Neutrophil (primary cell): ENCODE measurements around the gene GALNT13.

Experiments used
- H3K27ac ChIP-seq: fragments of 200-600 bp; sonication (generic); 2 replicates; pipeline ENCODE4 v1.5.1; 2016; ENCODE audit warnings: mild to moderate bottlenecking, moderate library complexity
- H3K27me3 ChIP-seq: fragments of 200-600 bp; sonication (generic); 2 replicates; pipeline ENCODE4 v1.6.0; 2016; ENCODE audit warnings: mild to moderate bottlenecking
- H3K36me3 ChIP-seq: fragments of 200-600 bp; sonication (generic); 2 replicates; pipeline ENCODE4 v1.5.1; 2017
- H3K4me1 ChIP-seq, 2 experiments: fragments of 200-600 bp in 1 of 2; sonication (generic) in 1 of 2; 1 replicate in 1 of 2; 2 replicates in 1 of 2; pipeline versions ENCODE4 v1.5.1 to v1.6.1; 2013 to 2016; ENCODE audit warnings: low read depth in 1 of 2, low read length in 1 of 2, mild to moderate bottlenecking in 1 of 2, moderate library complexity in 1 of 2; ENCODE audit not compliant: control insufficient read depth in 1 of 2, insufficient read depth in 1 of 2
- H3K4me3 ChIP-seq, 2 experiments: fragments of 200-600 bp in 1 of 2; sonication (generic) in 1 of 2; 1 replicate in 1 of 2; 2 replicates in 1 of 2; pipeline ENCODE4 v1.5.1; 2013 to 2016; ENCODE audit warnings: low read depth in 1 of 2, low read length in 1 of 2, mild to moderate bottlenecking in 1 of 2, moderate library complexity in 1 of 2
- H3K9me3 ChIP-seq: fragments of 200-600 bp; sonication (generic); 2 replicates; pipeline ENCODE4 v1.5.1; 2016
- TF ChIP-seq, protein P1 (sequence below): fragments of 200-600 bp; sonication (generic); IDR thresholded peaks from 2 replicates; pipeline ENCODE4 v1.5.1; 2016; ENCODE audit warnings: antibody characterized with exemption

GALNT13 gene

GRCh38 chr2:154120706-154121105 is 249.0 kb downstream of the GALNT13 start:
- no peak overlapping the region for H3K27ac ChIP-seq
- H3K4me1 ChIP-seq: no peaks in the 10 kb centered on the region
- no peaks in the 10 kb centered on the region for H3K36me3 ChIP-seq
- TF ChIP-seq, protein P1, sequence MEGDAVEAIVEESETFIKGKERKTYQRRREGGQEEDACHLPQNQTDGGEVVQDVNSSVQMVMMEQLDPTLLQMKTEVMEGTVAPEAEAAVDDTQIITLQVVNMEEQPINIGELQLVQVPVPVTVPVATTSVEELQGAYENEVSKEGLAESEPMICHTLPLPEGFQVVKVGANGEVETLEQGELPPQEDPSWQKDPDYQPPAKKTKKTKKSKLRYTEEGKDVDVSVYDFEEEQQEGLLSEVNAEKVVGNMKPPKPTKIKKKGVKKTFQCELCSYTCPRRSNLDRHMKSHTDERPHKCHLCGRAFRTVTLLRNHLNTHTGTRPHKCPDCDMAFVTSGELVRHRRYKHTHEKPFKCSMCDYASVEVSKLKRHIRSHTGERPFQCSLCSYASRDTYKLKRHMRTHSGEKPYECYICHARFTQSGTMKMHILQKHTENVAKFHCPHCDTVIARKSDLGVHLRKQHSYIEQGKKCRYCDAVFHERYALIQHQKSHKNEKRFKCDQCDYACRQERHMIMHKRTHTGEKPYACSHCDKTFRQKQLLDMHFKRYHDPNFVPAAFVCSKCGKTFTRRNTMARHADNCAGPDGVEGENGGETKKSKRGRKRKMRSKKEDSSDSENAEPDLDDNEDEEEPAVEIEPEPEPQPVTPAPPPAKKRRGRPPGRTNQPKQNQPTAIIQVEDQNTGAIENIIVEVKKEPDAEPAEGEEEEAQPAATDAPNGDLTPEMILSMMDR: no peak
- no peak overlapping the region for H3K4me3 ChIP-seq
- no peaks in the 10 kb centered on the region for H3K9me3 ChIP-seq
- no peaks in the 10 kb centered on the region for H3K27me3 ChIP-seq

DNA sequence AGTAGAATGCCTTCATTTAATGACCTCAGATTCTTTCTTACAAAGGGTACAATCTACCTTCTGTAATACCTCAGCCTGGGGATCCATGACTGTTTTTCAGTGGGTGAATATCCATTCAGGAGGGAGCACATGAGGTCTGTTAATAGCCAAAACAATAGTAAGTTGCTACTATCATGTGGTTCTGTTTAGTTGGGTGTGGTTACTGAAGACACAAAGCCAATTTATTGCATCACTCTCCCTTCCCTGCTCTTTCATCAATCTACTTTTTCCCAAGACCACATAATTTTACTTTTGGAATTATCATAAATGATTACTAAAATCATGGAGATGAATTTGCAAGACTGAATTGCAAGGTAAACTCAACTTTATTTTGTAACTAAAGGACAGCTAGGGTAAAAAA is 254.2 kb downstream of the GALNT13 start:
- no peak overlapping the region for H3K4me3 ChIP-seq
- no peaks in the 10 kb centered on the region for H3K9me3 ChIP-seq
- no peaks in the 10 kb centered on the region for H3K4me1 ChIP-seq
- TF ChIP-seq, protein P1: no peak
- H3K36me3 ChIP-seq: no peaks in the 10 kb centered on the region
- H3K27ac ChIP-seq: no peak overlapping the region
- H3K27me3 ChIP-seq: no peaks in the 10 kb centered on the region

GRCh38 chr2:154130821-154131220 is 259.1 kb downstream of the GALNT13 start:
- Histone ChIP-seq H3K27ac (no peak overlapping the region), H3K4me3 (no peak overlapping the region), H3K9me3 (no peaks in the 10 kb centered on the region), H3K27me3 (no peaks in the 10 kb centered on the region), H3K36me3 (no peaks in the 10 kb centered on the region), H3K4me1 (no peaks in the 10 kb centered on the region)
- TF ChIP-seq, protein P1: no peak

GRCh38 chr2:154132827-154133226 is 261.1 kb downstream of the GALNT13 start:
- H3K9me3 ChIP-seq: no peaks in the 10 kb centered on the region
- no peak overlapping the region for H3K27ac ChIP-seq
- no peaks in the 10 kb centered on the region for H3K27me3 ChIP-seq
- no peaks in the 10 kb centered on the region for H3K36me3 ChIP-seq
- TF ChIP-seq, protein P1: no peak
- H3K4me3 ChIP-seq: no peak overlapping the region
- H3K4me1 ChIP-seq: no peaks in the 10 kb centered on the region

DNA sequence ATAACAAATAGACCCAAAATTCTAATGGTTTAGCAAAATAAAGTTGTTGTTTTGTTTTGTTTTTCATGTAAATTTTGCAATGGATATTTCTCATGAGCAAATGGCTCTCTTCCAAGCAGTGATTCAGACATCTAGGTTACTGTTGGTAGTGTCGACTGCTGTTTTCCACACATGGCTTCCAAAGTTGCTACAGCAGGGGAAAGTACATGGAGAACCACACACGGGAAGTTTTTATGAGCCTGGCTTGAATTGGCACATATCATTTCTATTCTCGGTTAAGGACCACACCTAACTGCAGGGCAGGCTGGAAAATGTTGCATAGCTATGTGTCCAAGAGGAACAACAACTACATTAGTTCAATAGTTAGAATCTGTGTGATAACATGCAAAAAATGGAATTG is 262.1 kb downstream of the GALNT13 start:
- Histone ChIP-seq H3K36me3 (no peaks in the 10 kb centered on the region), H3K27ac (no peak overlapping the region), H3K4me1 (no peaks in the 10 kb centered on the region), H3K4me3 (no peak overlapping the region), H3K27me3 (no peaks in the 10 kb centered on the region), H3K9me3 (no peaks in the 10 kb centered on the region)
- TF ChIP-seq, protein P1: no peak
